H1 (cell line): Measurements from ENCODE around the gene DPY30. TPM values are rescaled to one million over a fixed set of nuclear protein-coding genes. Genes with fewer than 3 reads are reported as not detected.
A peak's percentile ranks its signal among the peaks of the same experiment; 100 is the strongest.

Experiments used
- ASH2L ChIP-seq: fragments of 200-600, 300-600 bp; sonication (generic); IDR thresholded peaks from one replicate; pipeline ENCODE4 v1.7.1; 2017; ENCODE audit warnings: low read length
- BCL11A ChIP-seq, 2 experiments: IDR thresholded peaks; one replicate each; pipeline ENCODE4 v1.6.1; 2011; ENCODE audit warnings: low read depth in 2 of 2, low read length in 2 of 2, mild to moderate bottlenecking in 2 of 2
- BRCA1 ChIP-seq: IDR thresholded peaks from 2 replicates; pipeline ENCODE4 v1.6.1; 2012; ENCODE audit warnings: low read depth, low read length, improper control_type of control experiment
- EZH2 ChIP-seq: fragments of 200-600 bp; sonication (generic); IDR thresholded peaks from 2 replicates; pipeline ENCODE4 v1.7.1; 2012; ENCODE audit warnings: low read depth, mild to moderate bottlenecking, moderate library complexity, low read length, inconsistent platforms; ENCODE audit not compliant: severe bottlenecking
- HDAC2 ChIP-seq, 2 experiments: fragments of 300-600 bp in 1 of 2; sonication (generic) in 1 of 2; IDR thresholded peaks; 2 replicates each; pipeline ENCODE4 v1.6.1; 2011 to 2012; ENCODE audit warnings: low read depth in 2 of 2, low read length in 2 of 2, mild to moderate bottlenecking in 2 of 2, moderate library complexity in 2 of 2, borderline replicate concordance in 1 of 2, inconsistent platforms in 1 of 2
- HDAC6 ChIP-seq: IDR thresholded peaks from one replicate; pipeline ENCODE4 v1.7.1; 2012; ENCODE audit warnings: low read depth, mild to moderate bottlenecking, inconsistent platforms, low read length, moderate library complexity
- JUN ChIP-seq: IDR thresholded peaks from 2 replicates; pipeline ENCODE4 v1.6.1; 2011; ENCODE audit warnings: low read depth, mild to moderate bottlenecking, improper control_type of control experiment, low read length
- JUND ChIP-seq: IDR thresholded peaks from 2 replicates; pipeline ENCODE4 v1.6.1; 2011; ENCODE audit warnings: mild to moderate bottlenecking, improper control_type of control experiment, low read length
- KDM5A ChIP-seq: fragments of 200-600 bp; IDR thresholded peaks from 2 replicates; pipeline ENCODE4 v1.7.1; 2012; ENCODE audit warnings: mild to moderate bottlenecking, low read length, inconsistent platforms, mixed read lengths
- NRF1 ChIP-seq: IDR thresholded peaks from 2 replicates; pipeline ENCODE4 v1.6.1; 2011; ENCODE audit warnings: mild to moderate bottlenecking, low read depth, low read length, improper control_type of control experiment
- POLR2A ChIP-seq, 2 experiments: IDR thresholded peaks; 1 replicate in 1 of 2; 2 replicates in 1 of 2; pipeline ENCODE4 v1.6.1; 2011; ENCODE audit warnings: low read depth in 2 of 2, low read length in 2 of 2, mild to moderate bottlenecking in 2 of 2; ENCODE audit errors: control extremely low read depth in 1 of 2
- RAD21 ChIP-seq, 2 experiments: IDR thresholded peaks in 1 of 2; conservative IDR thresholded peaks in 1 of 2; 2 replicates each; pipeline ENCODE4 v1.6.1; 2011; ENCODE audit warnings: low read depth in 2 of 2, low read length in 2 of 2, improper control_type of control experiment in 1 of 2, inconsistent platforms in 1 of 2, mild to moderate bottlenecking in 1 of 2, moderate library complexity in 1 of 2
- RBBP5 ChIP-seq: IDR thresholded peaks from 2 replicates; pipeline ENCODE4 v1.7.1; 2012; ENCODE audit warnings: low read depth, mild to moderate bottlenecking, inconsistent platforms, low read length, moderate library complexity, borderline replicate concordance
- RNF2 ChIP-seq: fragments of 200-900, 300-1000 bp; sonication (generic); IDR thresholded peaks from 2 replicates; pipeline ENCODE4 v1.7.1; 2016; ENCODE audit warnings: borderline replicate concordance, low read depth, mild to moderate bottlenecking, antibody characterized with exemption, low read length; ENCODE audit not compliant: poor library complexity, severe bottlenecking; ENCODE audit errors: missing control alignments
- SIN3A ChIP-seq, 2 experiments: IDR thresholded peaks in 1 of 2; conservative IDR thresholded peaks in 1 of 2; 2 replicates each; pipeline ENCODE4 v1.6.1; 2011 to 2012; ENCODE audit warnings: low read length in 2 of 2, improper control_type of control experiment in 1 of 2, low read depth in 1 of 2, mild to moderate bottlenecking in 1 of 2
- SP4 ChIP-seq: IDR thresholded peaks from 2 replicates; pipeline ENCODE4 v1.6.1; 2012; ENCODE audit warnings: low read length, inconsistent platforms
- TCF12 ChIP-seq: IDR thresholded peaks from 2 replicates; pipeline ENCODE4 v1.6.1; 2011; ENCODE audit warnings: low read depth, mild to moderate bottlenecking, low read length
- YY1 ChIP-seq: IDR thresholded peaks from 2 replicates; pipeline ENCODE4 v1.6.1; 2011; ENCODE audit warnings: low read depth, mild to moderate bottlenecking, low read length
- ZNF274 ChIP-seq: IDR thresholded peaks from 2 replicates; pipeline ENCODE4 v1.7.0; 2012; ENCODE audit warnings: low read length, borderline replicate concordance; ENCODE audit errors: extremely low read depth
- polyA plus RNA-seq, 7 experiments: library from polyadenylated mRNA; depleted of rRNA in 3 of 7; stranded (reverse) in 5 of 7; unstranded in 2 of 7; fragments of >200 nt in 5 of 7; fragments of 200-250 nt in 2 of 7; gene quantifications; 1 replicate in 5 of 7; 2 replicates in 1 of 7; 4 replicates in 1 of 7; pipeline versions ENCODE4 v1.2.1 to v1.2.3, GENCODE V29; 2011 to 2013; ENCODE audit warnings: missing spikeins in 2 of 7, mixed read lengths in 2 of 7
- total RNA-seq: library from RNA; stranded (reverse); fragmentation: NEBNext Ultra II Directional; extraction: Animal tissue kit (Norgen Biotek cat#: 25700); gene quantifications from 2 replicates; pipeline ENCODE4 v1.2.1, GENCODE V29; 2021
- TF ChIP-seq, protein P1 (sequence below): IDR thresholded peaks from 2 replicates; pipeline ENCODE4 v1.6.1; 2012; ENCODE audit warnings: low read length, inconsistent platforms
- TF ChIP-seq, protein P2 (sequence below): IDR thresholded peaks from 2 replicates; pipeline ENCODE4 v1.6.1; 2011; ENCODE audit warnings: low read depth, mild to moderate bottlenecking, low read length; ENCODE audit not compliant: insufficient read depth

DPY30 gene
- total and polyA plus RNA-seq, 2 of the 8 experiments (the other 6 are each of a cell fraction or from before 2014, with no cell fraction given) = 139 to 157 TPM

DNA sequence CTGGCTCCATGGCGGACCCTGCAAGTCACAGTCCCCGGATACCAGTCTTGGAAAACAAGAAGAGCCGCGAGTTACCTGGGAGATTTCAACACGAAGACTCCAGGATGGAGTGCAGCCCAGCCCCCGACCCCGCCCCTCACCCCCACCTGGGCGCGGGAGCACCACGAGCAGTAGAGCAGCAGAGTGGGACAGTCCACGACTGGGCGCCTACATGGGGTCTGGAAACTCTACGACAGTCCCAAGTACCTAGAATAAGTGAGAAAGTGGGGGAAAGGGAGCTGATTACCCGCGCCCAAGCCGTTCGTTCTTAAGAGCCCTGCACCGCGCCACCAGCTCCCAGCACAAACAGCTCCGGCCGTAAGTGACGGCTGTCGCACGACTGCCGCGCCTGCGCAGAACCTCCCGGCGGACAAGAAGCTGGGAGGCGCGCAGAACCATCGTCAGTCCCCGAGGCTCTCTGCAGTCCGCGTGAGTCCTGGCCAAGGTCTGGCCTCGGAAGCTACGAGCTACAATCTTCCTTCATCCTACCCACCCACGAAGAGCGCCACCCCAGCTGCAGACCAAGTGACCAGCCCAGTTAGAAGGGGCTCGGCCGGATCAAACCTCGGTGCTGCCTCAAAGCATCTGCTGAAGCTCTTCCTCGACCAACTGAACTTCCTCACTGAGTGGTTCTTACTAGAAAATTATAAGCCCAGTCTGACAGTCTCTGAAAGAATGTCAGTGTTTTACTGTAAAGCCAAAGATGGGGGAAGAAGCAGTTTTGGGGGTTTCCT, at the start of gene DPY30 (continued):
- TF ChIP-seq KDM5A (no peak), SP4 (no peak), RAD21 (IDR thresholded peaks at IDR 0.05 in 1 of 2, conservative IDR thresholded peaks at IDR 0.05 in 1 of 2; ENCODE audit: low read depth in 2 of 2, low read length in 2 of 2) (peak in 1 of 2 experiments; percentile 2; a peak in 1 of 4 replicates), HDAC2 (IDR thresholded peaks at IDR 0.05; ENCODE audit: borderline replicate concordance in 1 of 2, low read depth in 2 of 2, low read length in 2 of 2) (0 out of 4 replicates have a peak, but pooled peaks of 1 of the 2 experiments have one; percentile 16), NRF1 (peak; percentile 67), HDAC6 (no peak), ASH2L (peak; percentile 58), SIN3A (conservative IDR thresholded peaks at IDR 0.05 in 1 of 2, IDR thresholded peaks at IDR 0.05 in 1 of 2; ENCODE audit: low read depth in 1 of 2, low read length in 2 of 2) (no peak; a peak in 1 of 4 replicates), POLR2A (IDR thresholded peaks at IDR 0.05; ENCODE audit: control extremely low read depth in 1 of 2, low read depth in 2 of 2, low read length in 2 of 2) (peak; percentile 97 to 100), JUN (no peak), RNF2 (no peak), BCL11A (IDR thresholded peaks at IDR 0.05; ENCODE audit: low read depth in 2 of 2, low read length in 2 of 2) (no peak), BRCA1 (no peak), JUND (peak; percentile 28; the same call in 1 of the 2 replicates), RBBP5 (peak; percentile 72; the same call in 1 of the 2 replicates), ZNF274 (no peak), YY1 (peak; percentile 65; the same call in 1 of the 2 replicates), TCF12 (no peak), EZH2 (no peak)
- TF ChIP-seq, protein P1, sequence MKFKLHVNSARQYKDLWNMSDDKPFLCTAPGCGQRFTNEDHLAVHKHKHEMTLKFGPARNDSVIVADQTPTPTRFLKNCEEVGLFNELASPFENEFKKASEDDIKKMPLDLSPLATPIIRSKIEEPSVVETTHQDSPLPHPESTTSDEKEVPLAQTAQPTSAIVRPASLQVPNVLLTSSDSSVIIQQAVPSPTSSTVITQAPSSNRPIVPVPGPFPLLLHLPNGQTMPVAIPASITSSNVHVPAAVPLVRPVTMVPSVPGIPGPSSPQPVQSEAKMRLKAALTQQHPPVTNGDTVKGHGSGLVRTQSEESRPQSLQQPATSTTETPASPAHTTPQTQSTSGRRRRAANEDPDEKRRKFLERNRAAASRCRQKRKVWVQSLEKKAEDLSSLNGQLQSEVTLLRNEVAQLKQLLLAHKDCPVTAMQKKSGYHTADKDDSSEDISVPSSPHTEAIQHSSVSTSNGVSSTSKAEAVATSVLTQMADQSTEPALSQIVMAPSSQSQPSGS = no peak
- TF ChIP-seq, protein P2, sequence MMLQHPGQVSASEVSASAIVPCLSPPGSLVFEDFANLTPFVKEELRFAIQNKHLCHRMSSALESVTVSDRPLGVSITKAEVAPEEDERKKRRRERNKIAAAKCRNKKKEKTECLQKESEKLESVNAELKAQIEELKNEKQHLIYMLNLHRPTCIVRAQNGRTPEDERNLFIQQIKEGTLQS = peak; percentile 64
